Measurements from ENCODE around the gene FGF14.

DNA sequence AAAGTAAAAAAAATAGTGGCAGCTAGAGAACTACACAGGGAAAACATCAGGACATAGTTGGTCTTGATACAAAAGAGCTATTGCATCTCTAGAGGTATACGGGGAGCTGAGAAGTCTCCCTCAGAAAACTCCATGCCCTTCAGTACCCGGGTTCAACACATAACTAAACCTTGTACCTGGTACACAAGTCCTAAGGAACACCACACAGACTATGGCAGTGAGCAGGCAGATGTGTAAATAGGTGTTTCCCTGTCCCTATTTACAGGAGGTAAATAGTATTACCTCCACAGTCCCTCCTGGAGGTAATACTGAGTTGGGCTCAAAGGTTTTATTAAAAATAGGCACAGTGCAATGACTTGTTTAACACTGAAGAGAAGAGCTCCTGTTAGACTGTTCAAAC is 5.9 kb downstream of the FGF14 start:
- TF ChIP-seq EZH2phosphoT487 (IDR thresholded peaks at IDR 0.05; ENCODE audit: borderline replicate concordance, low read depth, low read length) = no peak
- TF ChIP-seq, protein P1, sequence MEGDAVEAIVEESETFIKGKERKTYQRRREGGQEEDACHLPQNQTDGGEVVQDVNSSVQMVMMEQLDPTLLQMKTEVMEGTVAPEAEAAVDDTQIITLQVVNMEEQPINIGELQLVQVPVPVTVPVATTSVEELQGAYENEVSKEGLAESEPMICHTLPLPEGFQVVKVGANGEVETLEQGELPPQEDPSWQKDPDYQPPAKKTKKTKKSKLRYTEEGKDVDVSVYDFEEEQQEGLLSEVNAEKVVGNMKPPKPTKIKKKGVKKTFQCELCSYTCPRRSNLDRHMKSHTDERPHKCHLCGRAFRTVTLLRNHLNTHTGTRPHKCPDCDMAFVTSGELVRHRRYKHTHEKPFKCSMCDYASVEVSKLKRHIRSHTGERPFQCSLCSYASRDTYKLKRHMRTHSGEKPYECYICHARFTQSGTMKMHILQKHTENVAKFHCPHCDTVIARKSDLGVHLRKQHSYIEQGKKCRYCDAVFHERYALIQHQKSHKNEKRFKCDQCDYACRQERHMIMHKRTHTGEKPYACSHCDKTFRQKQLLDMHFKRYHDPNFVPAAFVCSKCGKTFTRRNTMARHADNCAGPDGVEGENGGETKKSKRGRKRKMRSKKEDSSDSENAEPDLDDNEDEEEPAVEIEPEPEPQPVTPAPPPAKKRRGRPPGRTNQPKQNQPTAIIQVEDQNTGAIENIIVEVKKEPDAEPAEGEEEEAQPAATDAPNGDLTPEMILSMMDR (conservative IDR thresholded peaks at IDR 0.05; ENCODE audit: low read length) = no peak
